Measurements from ENCODE around the gene MRPL10. TPM values are rescaled to one million over a fixed set of nuclear protein-coding genes. Genes with fewer than 3 reads are reported as not detected.

Gene MRPL10
- total RNA-seq, 2 donors from 2014 or later: 25.8 to 34.8 TPM

DNA sequence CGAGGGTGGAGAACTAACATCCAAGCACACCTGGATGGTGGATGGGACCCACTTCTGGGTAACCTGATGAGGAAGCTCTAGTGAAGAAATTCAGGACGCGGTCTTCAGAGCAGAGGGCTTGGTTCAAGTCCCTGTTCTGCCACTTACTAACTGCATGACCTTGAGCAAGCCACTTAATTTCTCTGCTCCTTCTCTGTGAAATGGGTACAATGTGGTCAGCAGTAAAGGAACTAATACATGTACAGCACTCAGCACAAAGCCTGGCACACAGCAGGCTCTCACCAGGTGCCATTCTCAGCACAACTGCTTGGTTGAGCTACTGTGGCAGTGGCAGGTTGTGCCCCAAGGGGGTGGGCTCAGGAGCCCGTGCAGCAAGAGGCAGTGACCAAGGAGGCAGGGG is 7.8 kb downstream of the MRPL10 start:
- H3K36me3 ChIP-seq: peaks cover 43% of the 10 kb centered on the region
- no peaks in the 10 kb centered on the region for H3K27me3 ChIP-seq (replicated peaks; ENCODE audit: insufficient read depth)
- ATAC-seq (ENCODE audit: insufficient number of reproducible peaks, low FRiP score, low read depth): no peak

GRCh38 chr17:47822785-47823184 is 8.6 kb downstream of the MRPL10 start:
- ATAC-seq (ENCODE audit: insufficient number of reproducible peaks, low FRiP score, low read depth) (no peak), DNase-seq (ENCODE audit: low spot score) (no peak)
- Histone ChIP-seq H3K4me3 (no peak overlapping the region), H3K27me3 (replicated peaks; ENCODE audit: insufficient read depth) (no peaks in the 10 kb centered on the region), H3K27ac (no peak overlapping the region), H3K9me3 (no peaks in the 10 kb centered on the region), H3K4me1 (ENCODE audit: control insufficient read depth in 1 of 2, low read depth in 2 of 2) (peaks cover 11 to 20% of the 10 kb centered on the region in 2 donors), H3K36me3 (peaks cover 46% of the 10 kb centered on the region)
- no peak for TF ChIP-seq CTCF (IDR thresholded peaks at IDR 0.05)

More for the DNA sequence above, 7.8 kb downstream of the MRPL10 start:
- DNase-seq (ENCODE audit: low spot score): no peak
- Histone ChIP-seq H3K9me3 (no peaks in the 10 kb centered on the region), H3K27ac (no peak overlapping the region), H3K4me1 (ENCODE audit: control insufficient read depth in 1 of 2, low read depth in 2 of 2) (peaks cover 11 to 20% of the 10 kb centered on the region in 2 donors), H3K4me3 (no peak overlapping the region)
- TF ChIP-seq CTCF (IDR thresholded peaks at IDR 0.05): no peak

GRCh38 chr17:47821424-47822391 is 9.6 kb downstream of the MRPL10 start, which contains the start of gene OSBPL7:
Gene OSBPL7 (minus strand): TSS chr17:47821794. CDS start chr17:47820278, 1,516 bp downstream.
- Histone ChIP-seq H3K4me1 (ENCODE audit: control insufficient read depth in 1 of 2, low read depth in 2 of 2) (peaks cover 11 to 20% of the 10 kb centered on the region in 2 donors), H3K27ac (peak within 1 kb of the TSS; percentile 26 to 72), H3K4me3 (peak within 1 kb of the TSS; percentile 76), H3K9me3 (no peaks in the 10 kb centered on the region), H3K36me3 (peaks cover 46% of the 10 kb centered on the region), H3K27me3 (replicated peaks; ENCODE audit: insufficient read depth) (no peaks in the 10 kb centered on the region)
- peak; percentile 41 for DNase-seq (ENCODE audit: low spot score)
- TF ChIP-seq CTCF (IDR thresholded peaks at IDR 0.05): no peak
- peak; percentile 84 for ATAC-seq (ENCODE audit: insufficient number of reproducible peaks, low FRiP score, low read depth)

- H3K9me3 ChIP-seq: no peaks in the 10 kb centered on the region
- no peaks in the 10 kb centered on the region for H3K27me3 ChIP-seq (replicated peaks; ENCODE audit: insufficient read depth)
- H3K27ac ChIP-seq: peak overlapping the region; percentile 26 to 72
- TF ChIP-seq CTCF (IDR thresholded peaks at IDR 0.05): no peak
- H3K4me3 ChIP-seq: peak overlapping the region; percentile 76
- H3K4me1 ChIP-seq (ENCODE audit: control insufficient read depth in 1 of 2, low read depth in 2 of 2): peaks cover 11 to 20% of the 10 kb centered on the region in 2 donors
- DNase-seq (ENCODE audit: low spot score) (no peak), ATAC-seq (ENCODE audit: insufficient number of reproducible peaks, low FRiP score, low read depth) (no peak)
- H3K36me3 ChIP-seq: peaks cover 41% of the 10 kb centered on the region
These were observed 10.3 kb downstream of the MRPL10 start for GRCh38 chr17:47821031-47821423.

DNA sequence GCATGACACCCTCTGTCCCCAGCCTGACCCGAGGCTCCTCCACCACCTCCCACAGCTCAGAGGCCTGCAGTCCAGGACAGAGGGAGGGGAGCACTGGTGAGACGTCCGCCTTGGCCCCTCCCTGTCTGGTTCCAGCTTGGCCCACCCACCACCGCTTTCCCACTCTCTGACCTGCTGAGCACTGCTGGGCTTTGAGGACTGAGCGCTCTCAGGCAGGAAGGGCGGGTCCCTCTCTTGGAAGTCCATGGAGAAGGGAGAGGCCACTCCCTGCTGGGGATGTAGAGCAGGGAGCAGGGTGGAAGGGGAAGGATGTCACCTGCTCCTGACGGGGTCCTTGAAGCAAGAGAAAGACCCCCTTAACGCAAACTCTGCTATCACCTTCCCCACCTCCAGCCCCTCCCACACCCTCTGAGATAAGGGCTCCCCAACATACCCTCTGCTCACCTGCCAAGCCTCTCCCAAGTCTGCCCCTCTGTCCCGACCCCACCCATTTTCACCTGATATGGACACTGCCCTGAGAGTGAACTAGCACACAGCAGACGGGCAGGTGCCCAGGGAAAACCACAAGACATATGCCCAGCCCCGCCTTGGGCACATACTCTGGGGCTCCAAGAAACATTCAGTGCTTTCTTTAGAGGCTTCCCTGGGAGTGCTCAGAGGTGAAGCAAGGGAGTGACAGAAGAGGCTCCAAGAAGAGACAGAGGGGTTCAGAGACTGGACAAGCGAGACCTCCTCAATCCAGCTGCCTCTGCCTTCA is 11.1 kb downstream of the MRPL10 start:
- peaks cover 11 to 20% of the 10 kb centered on the region in 2 donors for H3K4me1 ChIP-seq (ENCODE audit: control insufficient read depth in 1 of 2, low read depth in 2 of 2)
- ATAC-seq (ENCODE audit: insufficient number of reproducible peaks, low FRiP score, low read depth): no peak
- H3K36me3 ChIP-seq: peaks cover 42% of the 10 kb centered on the region
- no peak overlapping the region for H3K27ac ChIP-seq
- DNase-seq (ENCODE audit: low spot score): no peak
- H3K4me3 ChIP-seq: no peak overlapping the region
- no peaks in the 10 kb centered on the region for H3K9me3 ChIP-seq
- no peaks in the 10 kb centered on the region for H3K27me3 ChIP-seq (replicated peaks; ENCODE audit: insufficient read depth)
- no peak for TF ChIP-seq CTCF (IDR thresholded peaks at IDR 0.05)

Measured in thoracic aorta (tissue), 2 donors.